Testis (tissue), 3 donors: ENCODE results near the gene KCNMB1. TPM values are rescaled to one million over a fixed set of nuclear protein-coding genes. Genes with fewer than 3 reads are reported as not detected.
"Not testable (repeated sequence)": the region's sequence is repeated elsewhere in the genome, so short reads cannot be mapped to it uniquely, and the experiment has no call there.

Source experiments
- DNase-seq: peaks from one replicate; pipeline ENCODE4 v3.0.0-alpha.2; 2019
- H3K27ac ChIP-seq, 2 donors: fragments of 200-600 bp; sonication (generic); one replicate each; pipeline ENCODE4 v1.5.1; 2019
- H3K27me3 ChIP-seq: fragments of 200-600 bp; sonication (generic); one replicate; pipeline ENCODE4 v1.5.1; 2019
- H3K36me3 ChIP-seq: fragments of 200-600 bp; sonication (generic); one replicate; pipeline ENCODE4 v1.5.1; 2017; ENCODE audit warnings: low read depth; ENCODE audit errors: missing control alignments
- H3K4me1 ChIP-seq: fragments of 200-600 bp; sonication (generic); one replicate; pipeline ENCODE4 v1.5.1; 2019
- H3K4me3 ChIP-seq, 2 donors: fragments of 200-600 bp; sonication (generic); one replicate each; pipeline ENCODE4 v1.5.1; 2017 to 2019
- H3K9me3 ChIP-seq: fragments of 200-600 bp; sonication (generic); one replicate; pipeline ENCODE4 v1.5.1; 2017
- POLR2A ChIP-seq: fragments of 450-650 bp; IDR thresholded peaks from one replicate; pipeline ENCODE4 v1.6.1; 2017; ENCODE audit warnings: antibody characterized with exemption, mild to moderate bottlenecking, moderate library complexity
- WGBS, 2 donors: methylation state at CpG; one replicate each; pipeline ENCODE4 v1.1.5; 2018; 5-methylcytosine and 5-hydroxymethylcytosine counted together
- intact Hi-C: fragments of 100-400 bp; cut with DNase I; formaldehyde crosslinking; loops from one replicate; pipeline ENCODE4 v1.15.1; 2023; ENCODE audit warnings: low total_unique reads
- polyA plus RNA-seq: library from polyadenylated mRNA; stranded (reverse); fragments of 350-450 nt; fragmentation: Illumina TruSeq; extraction: RNeasy Lipid Tissue Mini Kit (QIAGEN cat#74804); gene quantifications from one replicate; pipeline ENCODE4 v1.2.3, GENCODE V29; 2014; ENCODE audit warnings: low read depth, low replicate concordance; ENCODE audit not compliant: insufficient read depth
- total RNA-seq, 2 donors: library from RNA; depleted of rRNA; stranded (reverse); fragments of >200 nt; gene quantifications; one replicate each; pipeline ENCODE4 v1.2.3, GENCODE V29; 2016
- TF ChIP-seq, protein P1 (sequence below), 3 experiments: fragments of 450-650 bp in 2 of 3; fragments of 200-600 bp in 1 of 3; sonication (generic) in 1 of 3; IDR thresholded peaks; one replicate each; pipeline ENCODE4 v1.5.1; 2016 to 2019; ENCODE audit warnings: antibody characterized with exemption in 3 of 3, mild to moderate bottlenecking in 2 of 3, moderate library complexity in 1 of 3

KCNMB1 gene
- total and polyA plus RNA-seq, 3 donors from 2014 or later = 2.5 to 4.6 (median 3.1) TPM

DNA sequence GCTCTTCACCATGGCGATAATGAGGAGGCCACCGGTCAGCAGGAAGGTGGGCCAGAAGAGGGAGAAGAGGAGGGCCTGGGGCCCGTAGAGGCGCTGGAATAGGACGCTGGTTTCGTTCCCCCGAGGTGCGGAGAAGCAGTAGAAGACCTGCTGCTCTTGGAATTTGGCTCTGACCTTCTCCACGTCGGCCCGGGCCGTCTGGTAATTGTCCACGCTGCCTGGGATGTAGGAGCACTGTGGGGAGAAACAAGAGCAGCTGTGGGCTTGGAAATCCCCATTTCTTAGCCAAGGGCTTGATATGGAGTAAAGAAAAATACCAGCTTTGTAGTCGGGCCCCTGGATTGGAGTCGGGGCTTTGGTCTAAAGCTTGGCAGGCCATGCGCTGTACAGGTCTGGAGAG lies 10.4 kb downstream of the KCNMB1 start:
- H3K9me3 ChIP-seq = no peaks in the 10 kb centered on the region
- H3K27ac ChIP-seq = no peak overlapping the region
- 69 to 75% methylated on average over 8 to 16 of the region's 16 CpGs for WGBS, 2 donors
- peaks cover 6% of the 10 kb centered on the region for H3K4me1 ChIP-seq
- no peaks in the 10 kb centered on the region for H3K36me3 ChIP-seq
- TF ChIP-seq, protein P1, sequence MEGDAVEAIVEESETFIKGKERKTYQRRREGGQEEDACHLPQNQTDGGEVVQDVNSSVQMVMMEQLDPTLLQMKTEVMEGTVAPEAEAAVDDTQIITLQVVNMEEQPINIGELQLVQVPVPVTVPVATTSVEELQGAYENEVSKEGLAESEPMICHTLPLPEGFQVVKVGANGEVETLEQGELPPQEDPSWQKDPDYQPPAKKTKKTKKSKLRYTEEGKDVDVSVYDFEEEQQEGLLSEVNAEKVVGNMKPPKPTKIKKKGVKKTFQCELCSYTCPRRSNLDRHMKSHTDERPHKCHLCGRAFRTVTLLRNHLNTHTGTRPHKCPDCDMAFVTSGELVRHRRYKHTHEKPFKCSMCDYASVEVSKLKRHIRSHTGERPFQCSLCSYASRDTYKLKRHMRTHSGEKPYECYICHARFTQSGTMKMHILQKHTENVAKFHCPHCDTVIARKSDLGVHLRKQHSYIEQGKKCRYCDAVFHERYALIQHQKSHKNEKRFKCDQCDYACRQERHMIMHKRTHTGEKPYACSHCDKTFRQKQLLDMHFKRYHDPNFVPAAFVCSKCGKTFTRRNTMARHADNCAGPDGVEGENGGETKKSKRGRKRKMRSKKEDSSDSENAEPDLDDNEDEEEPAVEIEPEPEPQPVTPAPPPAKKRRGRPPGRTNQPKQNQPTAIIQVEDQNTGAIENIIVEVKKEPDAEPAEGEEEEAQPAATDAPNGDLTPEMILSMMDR (IDR thresholded peaks at IDR 0.05) = no peak
- no peak for TF ChIP-seq POLR2A
- intact Hi-C loops = no loop called here
- H3K4me3 ChIP-seq = no peak overlapping the region
- H3K27me3 ChIP-seq = no peaks in the 10 kb centered on the region
- no peak for DNase-seq

DNA sequence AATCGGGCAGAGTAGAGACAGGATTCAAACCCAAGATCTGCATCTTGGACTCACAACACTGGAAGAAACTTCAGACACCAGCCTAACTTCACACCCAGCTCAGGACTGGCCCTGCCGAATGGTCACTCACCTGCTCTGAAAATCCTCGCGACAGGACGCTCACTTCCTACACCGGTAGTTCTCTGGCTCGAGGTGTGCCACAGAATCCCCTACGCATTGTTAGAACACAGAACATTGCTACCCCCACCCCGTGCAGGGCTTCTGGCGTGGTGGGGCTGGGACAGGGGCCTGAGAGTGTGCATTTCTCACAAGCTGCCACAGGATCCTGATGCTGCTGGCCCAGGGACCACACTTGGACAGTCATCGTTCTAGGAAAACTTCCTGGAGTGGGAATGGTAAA lies 12.1 kb downstream of the KCNMB1 start:
- no peak overlapping the region for H3K27ac ChIP-seq
- H3K27me3 ChIP-seq = no peaks in the 10 kb centered on the region
- H3K36me3 ChIP-seq = no peaks in the 10 kb centered on the region
- peaks cover 6% of the 10 kb centered on the region for H3K4me1 ChIP-seq
- no peak for DNase-seq
- WGBS, 2 donors = 91% methylated on average over 11 of the region's 11 CpGs
- TF ChIP-seq, protein P1 (IDR thresholded peaks at IDR 0.05) = no peak
- TF ChIP-seq POLR2A = no peak
- H3K9me3 ChIP-seq = no peaks in the 10 kb centered on the region
- intact Hi-C loops = no loop called here
- H3K4me3 ChIP-seq = no peak overlapping the region

DNA sequence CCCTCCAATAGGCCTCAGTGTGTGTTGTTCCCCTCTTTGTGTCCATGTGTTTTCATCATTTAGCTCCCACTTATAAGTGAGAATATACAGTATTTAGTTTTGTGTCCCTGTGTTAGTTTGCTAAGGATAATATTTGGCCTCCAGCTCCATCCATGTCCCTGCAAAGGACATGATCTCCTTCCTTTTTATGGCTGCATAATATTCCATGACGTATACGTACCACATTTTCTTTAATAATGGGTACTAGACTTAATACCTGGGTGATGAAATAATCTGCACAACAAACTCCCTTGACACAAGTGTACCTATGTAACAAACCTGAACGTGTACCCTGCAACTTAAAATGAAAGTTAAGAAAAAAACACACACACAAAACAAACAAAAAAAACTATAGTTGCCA lies 12.6 kb downstream of the KCNMB1 start:
- DNase-seq, H3K9me3 ChIP-seq, intact Hi-C loops, H3K4me3 ChIP-seq, H3K36me3 ChIP-seq, H3K4me1 ChIP-seq, H3K27me3 ChIP-seq, H3K27ac ChIP-seq: not testable (repeated sequence)
- 91 to 94% methylated on average over 3 of the region's 3 CpGs for WGBS, 2 donors

DNA sequence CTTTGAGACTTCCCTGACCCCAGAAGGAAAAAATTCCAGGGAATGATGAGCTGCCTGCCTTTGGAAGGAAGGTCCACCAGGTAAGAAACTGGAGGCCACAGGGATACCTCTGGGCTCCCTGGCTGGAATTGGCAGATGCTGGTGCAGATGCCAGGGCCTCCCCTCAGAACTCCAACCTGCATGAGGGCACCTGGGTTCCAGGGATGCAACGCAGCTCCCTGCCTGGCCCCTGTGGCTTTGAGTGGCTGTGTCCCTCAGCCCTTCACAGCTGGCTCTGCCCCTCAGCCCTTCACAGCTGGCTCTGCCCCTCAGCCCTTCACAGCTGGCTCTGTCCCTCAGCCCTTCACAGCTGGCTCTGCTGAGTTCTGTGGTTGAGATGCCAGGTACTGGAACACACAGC lies 13.9 kb downstream of the KCNMB1 start:
- H3K4me3 ChIP-seq = no peak overlapping the region
- no peaks in the 10 kb centered on the region for H3K27me3 ChIP-seq
- H3K36me3 ChIP-seq = no peaks in the 10 kb centered on the region
- no peak for DNase-seq
- no peaks in the 10 kb centered on the region for H3K9me3 ChIP-seq
- H3K4me1 ChIP-seq = peaks cover 1% of the 10 kb centered on the region
- H3K27ac ChIP-seq = no peak overlapping the region
- intact Hi-C loops = no loop called here
- TF ChIP-seq POLR2A = no peak
- TF ChIP-seq, protein P1 (IDR thresholded peaks at IDR 0.05) = no peak
- WGBS, 2 donors = 60 to 73% methylated on average over 1 of the region's 1 CpG

DNA sequence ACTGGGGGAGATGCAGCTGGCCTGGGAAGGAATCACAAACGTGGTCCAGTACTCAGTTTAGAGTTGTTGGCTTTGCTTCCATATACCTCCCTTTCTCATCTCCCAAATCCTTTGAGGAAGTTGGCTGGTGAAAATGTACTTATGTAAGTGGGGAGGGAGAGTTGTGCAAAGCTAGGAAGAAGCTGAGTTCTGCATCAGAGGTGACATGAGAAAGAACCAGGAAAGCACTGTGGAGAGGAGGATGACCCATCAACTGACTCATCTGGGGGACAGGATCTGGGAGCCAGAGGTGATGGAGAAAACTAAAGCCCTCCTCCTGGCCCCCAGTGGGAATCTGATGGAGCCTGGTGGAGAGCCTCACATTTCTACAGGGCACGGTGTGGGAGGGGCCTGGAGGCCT lies 16.2 kb downstream of the KCNMB1 start:
- 64 to 71% methylated on average over 2 of the region's 2 CpGs for WGBS, 2 donors
- H3K27me3 ChIP-seq = no peaks in the 10 kb centered on the region
- no peak for DNase-seq
- H3K4me1 ChIP-seq = no peaks in the 10 kb centered on the region
- H3K4me3 ChIP-seq = no peak overlapping the region
- intact Hi-C loops = no loop called here
- TF ChIP-seq, protein P1 (IDR thresholded peaks at IDR 0.05) = no peak
- no peak for TF ChIP-seq POLR2A
- no peak overlapping the region for H3K27ac ChIP-seq
- no peaks in the 10 kb centered on the region for H3K9me3 ChIP-seq
- no peaks in the 10 kb centered on the region for H3K36me3 ChIP-seq
